ENCODE data around the gene KBTBD13.
A peak's percentile ranks its signal among the peaks of the same experiment; 100 is the strongest.
"Not testable (repeated sequence)": the region's sequence is repeated elsewhere in the genome, so short reads cannot be mapped to it uniquely, and the experiment has no call there.

KBTBD13 gene

GRCh38 chr15:65040461-65040860 lies 36.1 kb upstream of the KBTBD13 start:
- peaks cover 2% of the 10 kb centered on the region for H3K27me3 ChIP-seq (ENCODE audit: insufficient read depth, low read length)
- H3K4me1 ChIP-seq (ENCODE audit: insufficient read depth, low read length), result peaks cover 15% of the 10 kb centered on the region
- no peak overlapping the region for H3K4me3 ChIP-seq (ENCODE audit: low read length)
- H3K9me3 ChIP-seq (ENCODE audit: low read length), result no peaks in the 10 kb centered on the region
- H3K36me3 ChIP-seq (ENCODE audit: insufficient read depth, low read length), result no peaks in the 10 kb centered on the region
- no peak overlapping the region for H2AFZ ChIP-seq (ENCODE audit: low read depth, low read length)

- Histone ChIP-seq H2AFZ (ENCODE audit: low read depth, low read length) (no peak overlapping the region), H3K27me3 (ENCODE audit: insufficient read depth, low read length) (peaks cover 2% of the 10 kb centered on the region), H3K4me1 (ENCODE audit: insufficient read depth, low read length) (peaks cover 16% of the 10 kb centered on the region), H3K9me3 (ENCODE audit: low read length) (no peaks in the 10 kb centered on the region), H3K36me3 (ENCODE audit: insufficient read depth, low read length) (no peaks in the 10 kb centered on the region), H3K4me3 (ENCODE audit: low read length) (no peak overlapping the region)
Observed at GRCh38 chr15:65041787-65042186, 34.8 kb upstream of the KBTBD13 start.

- Histone ChIP-seq H3K27me3 (ENCODE audit: insufficient read depth, low read length) (peaks cover 2% of the 10 kb centered on the region), H3K4me3 (ENCODE audit: low read length) (no peak overlapping the region), H2AFZ (ENCODE audit: low read depth, low read length) (no peak overlapping the region), H3K9me3 (ENCODE audit: low read length) (no peaks in the 10 kb centered on the region), H3K4me1 (ENCODE audit: insufficient read depth, low read length) (peaks cover 16% of the 10 kb centered on the region), H3K36me3 (ENCODE audit: insufficient read depth, low read length) (no peaks in the 10 kb centered on the region)
Observed at GRCh38 chr15:65042776-65043327, 33.7 kb upstream of the KBTBD13 start.

- H3K9me3 ChIP-seq (ENCODE audit: low read length); H3K36me3 ChIP-seq (ENCODE audit: insufficient read depth, low read length); H3K4me3 ChIP-seq (ENCODE audit: low read length): not testable (repeated sequence)
Observed at GRCh38 chr15:65044218-65044617, 32.3 kb upstream of the KBTBD13 start.

GRCh38 chr15:65044724-65045481 lies 31.6 kb upstream of the KBTBD13 start, which contains the start of gene SLC51B:
Gene SLC51B (plus strand): TSS chr15:65045387. CDS start chr15:65050005, 4,618 bp downstream.
- no peaks in the 10 kb centered on the region for H3K9me3 ChIP-seq (ENCODE audit: low read length)
- peaks cover 13% of the 10 kb centered on the region for H3K4me1 ChIP-seq (ENCODE audit: insufficient read depth, low read length)
- no peak within 1 kb of the TSS for H2AFZ ChIP-seq (ENCODE audit: low read depth, low read length)
- no peaks in the 10 kb centered on the region for H3K36me3 ChIP-seq (ENCODE audit: insufficient read depth, low read length)
- no peak within 1 kb of the TSS for H3K4me3 ChIP-seq (ENCODE audit: low read length)
- H3K27me3 ChIP-seq (ENCODE audit: insufficient read depth, low read length), result peaks cover 2% of the 10 kb centered on the region

More at GRCh38 chr15:65044218-65044617, 32.3 kb upstream of the KBTBD13 start:
- H3K27me3 ChIP-seq (ENCODE audit: insufficient read depth, low read length); H3K4me1 ChIP-seq (ENCODE audit: insufficient read depth, low read length); H2AFZ ChIP-seq (ENCODE audit: low read depth, low read length): not testable (repeated sequence)

GRCh38 chr15:65048241-65048640 lies 28.3 kb upstream of the KBTBD13 start:
- H3K36me3 ChIP-seq (ENCODE audit: insufficient read depth, low read length), result no peaks in the 10 kb centered on the region
- H2AFZ ChIP-seq (ENCODE audit: low read depth, low read length), result no peak overlapping the region
- H3K4me1 ChIP-seq (ENCODE audit: insufficient read depth, low read length), result peaks cover 16% of the 10 kb centered on the region
- no peaks in the 10 kb centered on the region for H3K9me3 ChIP-seq (ENCODE audit: low read length)
- H3K4me3 ChIP-seq (ENCODE audit: low read length), result no peak overlapping the region
- H3K27me3 ChIP-seq (ENCODE audit: insufficient read depth, low read length), result peaks cover 5% of the 10 kb centered on the region

- peaks cover 2% of the 10 kb centered on the region for H3K27me3 ChIP-seq (ENCODE audit: insufficient read depth, low read length)
- no peak overlapping the region for H2AFZ ChIP-seq (ENCODE audit: low read depth, low read length)
- peak overlapping the region; percentile 36 for H3K4me3 ChIP-seq (ENCODE audit: low read length)
- peaks cover 16% of the 10 kb centered on the region for H3K4me1 ChIP-seq (ENCODE audit: insufficient read depth, low read length)
- no peaks in the 10 kb centered on the region for H3K36me3 ChIP-seq (ENCODE audit: insufficient read depth, low read length)
- no peaks in the 10 kb centered on the region for H3K9me3 ChIP-seq (ENCODE audit: low read length)
Observed at GRCh38 chr15:65049418-65049840, 27.1 kb upstream of the KBTBD13 start.

- peaks cover 2% of the 10 kb centered on the region for H3K27me3 ChIP-seq (ENCODE audit: insufficient read depth, low read length)
- H3K4me1 ChIP-seq (ENCODE audit: insufficient read depth, low read length), result peaks cover 9% of the 10 kb centered on the region
- no peaks in the 10 kb centered on the region for H3K36me3 ChIP-seq (ENCODE audit: insufficient read depth, low read length)
- no peak overlapping the region for H3K4me3 ChIP-seq (ENCODE audit: low read length)
- no peaks in the 10 kb centered on the region for H3K9me3 ChIP-seq (ENCODE audit: low read length)
- H2AFZ ChIP-seq (ENCODE audit: low read depth, low read length), result no peak overlapping the region
Observed at GRCh38 chr15:65050270-65050669, 26.3 kb upstream of the KBTBD13 start.

- Histone ChIP-seq H3K4me1 (ENCODE audit: insufficient read depth, low read length) (peaks cover 6% of the 10 kb centered on the region), H3K9me3 (ENCODE audit: low read length) (no peaks in the 10 kb centered on the region), H3K36me3 (ENCODE audit: insufficient read depth, low read length) (no peaks in the 10 kb centered on the region), H2AFZ (ENCODE audit: low read depth, low read length) (no peak overlapping the region), H3K4me3 (ENCODE audit: low read length) (no peak overlapping the region), H3K27me3 (ENCODE audit: insufficient read depth, low read length) (peaks cover 2% of the 10 kb centered on the region)
Observed at GRCh38 chr15:65051266-65051665, 25.3 kb upstream of the KBTBD13 start.

GRCh38 chr15:65052956-65053355 lies 23.6 kb upstream of the KBTBD13 start:
- H3K4me3 ChIP-seq (ENCODE audit: low read length), result no peak overlapping the region
- no peak overlapping the region for H2AFZ ChIP-seq (ENCODE audit: low read depth, low read length)
- peaks cover 14% of the 10 kb centered on the region for H3K4me1 ChIP-seq (ENCODE audit: insufficient read depth, low read length)
- H3K9me3 ChIP-seq (ENCODE audit: low read length), result no peaks in the 10 kb centered on the region
- no peaks in the 10 kb centered on the region for H3K36me3 ChIP-seq (ENCODE audit: insufficient read depth, low read length)
- H3K27me3 ChIP-seq (ENCODE audit: insufficient read depth, low read length), result peaks cover 2% of the 10 kb centered on the region

- Histone ChIP-seq H3K36me3 (ENCODE audit: insufficient read depth, low read length) (no peaks in the 10 kb centered on the region), H3K27me3 (ENCODE audit: insufficient read depth, low read length) (peaks cover 2% of the 10 kb centered on the region), H2AFZ (ENCODE audit: low read depth, low read length) (no peak overlapping the region), H3K9me3 (ENCODE audit: low read length) (no peaks in the 10 kb centered on the region), H3K4me1 (ENCODE audit: insufficient read depth, low read length) (peaks cover 13% of the 10 kb centered on the region), H3K4me3 (ENCODE audit: low read length) (no peak overlapping the region)
Observed at GRCh38 chr15:65054333-65055200, 22.0 kb upstream of the KBTBD13 start.

- H3K36me3 ChIP-seq (ENCODE audit: insufficient read depth, low read length), result no peaks in the 10 kb centered on the region
- peaks cover 2% of the 10 kb centered on the region for H3K27me3 ChIP-seq (ENCODE audit: insufficient read depth, low read length)
- no peaks in the 10 kb centered on the region for H3K9me3 ChIP-seq (ENCODE audit: low read length)
Observed at GRCh38 chr15:65055201-65055870, 21.2 kb upstream of the KBTBD13 start.

More at GRCh38 chr15:65055201-65055870, 21.2 kb upstream of the KBTBD13 start:
- no peak overlapping the region for H3K4me3 ChIP-seq (ENCODE audit: low read length)
- H2AFZ ChIP-seq (ENCODE audit: low read depth, low read length), result no peak overlapping the region
- peaks cover 7% of the 10 kb centered on the region for H3K4me1 ChIP-seq (ENCODE audit: insufficient read depth, low read length)

All from neuron (in vitro differentiated cells).